Body of pancreas (tissue), 4 donors: ENCODE results near the gene MYOM1.

Source experiments
- POLR2A ChIP-seq, 3 donors: fragments of 450-650 bp; IDR thresholded peaks; one replicate each; pipeline ENCODE4 v1.6.1; 2016; ENCODE audit warnings: antibody characterized with exemption in 3 of 3, mild to moderate bottlenecking in 2 of 3
- TF ChIP-seq, protein P1 (sequence below), 7 experiments: fragments of 450-650 bp in 4 of 7; fragments of 200-600 bp in 3 of 7; sonication (generic) in 3 of 7; IDR thresholded peaks; one replicate each; pipeline ENCODE4 v1.5.1; 2016 to 2019; ENCODE audit warnings: antibody characterized with exemption in 7 of 7

GRCh38 chr18:3189884-3190283, 29.9 kb downstream of the MYOM1 start:
- TF ChIP-seq, protein P1, sequence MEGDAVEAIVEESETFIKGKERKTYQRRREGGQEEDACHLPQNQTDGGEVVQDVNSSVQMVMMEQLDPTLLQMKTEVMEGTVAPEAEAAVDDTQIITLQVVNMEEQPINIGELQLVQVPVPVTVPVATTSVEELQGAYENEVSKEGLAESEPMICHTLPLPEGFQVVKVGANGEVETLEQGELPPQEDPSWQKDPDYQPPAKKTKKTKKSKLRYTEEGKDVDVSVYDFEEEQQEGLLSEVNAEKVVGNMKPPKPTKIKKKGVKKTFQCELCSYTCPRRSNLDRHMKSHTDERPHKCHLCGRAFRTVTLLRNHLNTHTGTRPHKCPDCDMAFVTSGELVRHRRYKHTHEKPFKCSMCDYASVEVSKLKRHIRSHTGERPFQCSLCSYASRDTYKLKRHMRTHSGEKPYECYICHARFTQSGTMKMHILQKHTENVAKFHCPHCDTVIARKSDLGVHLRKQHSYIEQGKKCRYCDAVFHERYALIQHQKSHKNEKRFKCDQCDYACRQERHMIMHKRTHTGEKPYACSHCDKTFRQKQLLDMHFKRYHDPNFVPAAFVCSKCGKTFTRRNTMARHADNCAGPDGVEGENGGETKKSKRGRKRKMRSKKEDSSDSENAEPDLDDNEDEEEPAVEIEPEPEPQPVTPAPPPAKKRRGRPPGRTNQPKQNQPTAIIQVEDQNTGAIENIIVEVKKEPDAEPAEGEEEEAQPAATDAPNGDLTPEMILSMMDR (IDR thresholded peaks at IDR 0.05) = no peak
- no peak for TF ChIP-seq POLR2A (IDR thresholded peaks at IDR 0.05)
